ENCODE measurements around the gene DEDD.

DEDD gene

GRCh38 chr1:161162052-161162451 lies 29.6 kb upstream of the DEDD start:
- WGBS, result 85% methylated on average over 6 of the region's 7 CpGs

GRCh38 chr1:161161652-161162051 lies 29.2 kb upstream of the DEDD start:
- Histone ChIP-seq H3K9ac (ENCODE audit: low read depth, low read length) (no peak overlapping the region), H3K27ac (ENCODE audit: low read depth, low read length) (no peak overlapping the region), H3K36me3 (ENCODE audit: insufficient read depth, low read length) (peaks cover 53% of the 10 kb centered on the region), H3K4me1 (ENCODE audit: insufficient read depth, low read length) (peaks cover 14% of the 10 kb centered on the region), H3K27me3 (ENCODE audit: insufficient read depth, low read length) (no peaks in the 10 kb centered on the region), H3K9me3 (ENCODE audit: insufficient read depth, low read depth, low read length) (no peaks in the 10 kb centered on the region), H3K4me3 (ENCODE audit: low read length) (no peak overlapping the region)
- WGBS, result 90% methylated on average over 5 of the region's 5 CpGs

More at GRCh38 chr1:161162052-161162451, 29.6 kb upstream of the DEDD start:
- Histone ChIP-seq H3K27me3 (ENCODE audit: insufficient read depth, low read length) (no peaks in the 10 kb centered on the region), H3K4me3 (ENCODE audit: low read length) (no peak overlapping the region), H3K9ac (ENCODE audit: low read depth, low read length) (no peak overlapping the region), H3K9me3 (ENCODE audit: insufficient read depth, low read depth, low read length) (no peaks in the 10 kb centered on the region), H3K36me3 (ENCODE audit: insufficient read depth, low read length) (peaks cover 49% of the 10 kb centered on the region), H3K27ac (ENCODE audit: low read depth, low read length) (no peak overlapping the region), H3K4me1 (ENCODE audit: insufficient read depth, low read length) (peaks cover 14% of the 10 kb centered on the region)

- Histone ChIP-seq H3K4me3 (ENCODE audit: low read length) (peak overlapping the region; percentile 75), H3K9ac (ENCODE audit: low read depth, low read length) (no peak overlapping the region), H3K27me3 (ENCODE audit: insufficient read depth, low read length) (no peaks in the 10 kb centered on the region), H3K4me1 (ENCODE audit: insufficient read depth, low read length) (peaks cover 14% of the 10 kb centered on the region), H3K27ac (ENCODE audit: low read depth, low read length) (no peak overlapping the region), H3K9me3 (ENCODE audit: insufficient read depth, low read depth, low read length) (no peaks in the 10 kb centered on the region), H3K36me3 (ENCODE audit: insufficient read depth, low read length) (peaks cover 53% of the 10 kb centered on the region)
- WGBS, result 94% methylated on average over 22 of the region's 22 CpGs
Measured at GRCh38 chr1:161160671-161161145, 28.2 kb upstream of the DEDD start.

- H3K4me3 ChIP-seq (ENCODE audit: low read length), result peak overlapping the region; percentile 75
- H3K27me3 ChIP-seq (ENCODE audit: insufficient read depth, low read length), result no peaks in the 10 kb centered on the region
- H3K9ac ChIP-seq (ENCODE audit: low read depth, low read length), result peak overlapping the region; percentile 84
- WGBS, result 19% methylated on average over 11 of the region's 11 CpGs
- H3K36me3 ChIP-seq (ENCODE audit: insufficient read depth, low read length), result peaks cover 51% of the 10 kb centered on the region
- H3K9me3 ChIP-seq (ENCODE audit: insufficient read depth, low read depth, low read length), result no peaks in the 10 kb centered on the region
- peak overlapping the region; percentile 80 for H3K27ac ChIP-seq (ENCODE audit: low read depth, low read length)
- H3K4me1 ChIP-seq (ENCODE audit: insufficient read depth, low read length), result peaks cover 10% of the 10 kb centered on the region; the same call in 1 of the 2 replicates
Measured at GRCh38 chr1:161159913-161160243, 27.4 kb upstream of the DEDD start.

- 2% methylated on average over 60 of the region's 60 CpGs for WGBS
- no peaks in the 10 kb centered on the region for H3K27me3 ChIP-seq (ENCODE audit: insufficient read depth, low read length)
- peak within 1 kb of the TSS; percentile 84 for H3K9ac ChIP-seq (ENCODE audit: low read depth, low read length)
- peaks cover 10% of the 10 kb centered on the region; the same call in 1 of the 2 replicates for H3K4me1 ChIP-seq (ENCODE audit: insufficient read depth, low read length)
- H3K36me3 ChIP-seq (ENCODE audit: insufficient read depth, low read length), result peaks cover 45% of the 10 kb centered on the region
- no peaks in the 10 kb centered on the region for H3K9me3 ChIP-seq (ENCODE audit: insufficient read depth, low read depth, low read length)
- peak within 1 kb of the TSS; percentile 80 for H3K27ac ChIP-seq (ENCODE audit: low read depth, low read length)
- H3K4me3 ChIP-seq (ENCODE audit: low read length), result peak within 1 kb of the TSS; percentile 75
Measured at GRCh38 chr1:161159087-161159912, 26.8 kb upstream of the DEDD start, which contains the start of gene USP21. Gene USP21 (plus strand): TSS chr1:161159500. CDS start chr1:161160641, 1,141 bp downstream.

GRCh38 chr1:161158316-161159010 lies 26.0 kb upstream of the DEDD start:
- H3K4me1 ChIP-seq (ENCODE audit: insufficient read depth, low read length), result peaks cover 10% of the 10 kb centered on the region; the same call in 1 of the 2 replicates
- H3K27ac ChIP-seq (ENCODE audit: low read depth, low read length), result no peak overlapping the region
- WGBS, result 89% methylated on average over 9 of the region's 9 CpGs
- H3K9ac ChIP-seq (ENCODE audit: low read depth, low read length), result peak overlapping the region; percentile 58
- H3K4me3 ChIP-seq (ENCODE audit: low read length), result peak overlapping the region; percentile 75
- H3K9me3 ChIP-seq (ENCODE audit: insufficient read depth, low read depth, low read length), result no peaks in the 10 kb centered on the region
- H3K36me3 ChIP-seq (ENCODE audit: insufficient read depth, low read length), result peaks cover 41% of the 10 kb centered on the region
- no peaks in the 10 kb centered on the region for H3K27me3 ChIP-seq (ENCODE audit: insufficient read depth, low read length)

GRCh38 chr1:161157867-161158266 lies 25.4 kb upstream of the DEDD start:
- peaks cover 37% of the 10 kb centered on the region for H3K36me3 ChIP-seq (ENCODE audit: insufficient read depth, low read length)
- H3K9me3 ChIP-seq (ENCODE audit: insufficient read depth, low read depth, low read length), result no peaks in the 10 kb centered on the region
- no peak overlapping the region for H3K27ac ChIP-seq (ENCODE audit: low read depth, low read length)
- H3K4me3 ChIP-seq (ENCODE audit: low read length), result no peak overlapping the region
- 95% methylated on average over 1 of the region's 1 CpG for WGBS
- peaks cover 10% of the 10 kb centered on the region; the same call in 1 of the 2 replicates for H3K4me1 ChIP-seq (ENCODE audit: insufficient read depth, low read length)
- no peaks in the 10 kb centered on the region for H3K27me3 ChIP-seq (ENCODE audit: insufficient read depth, low read length)
- H3K9ac ChIP-seq (ENCODE audit: low read depth, low read length), result no peak overlapping the region

- H3K4me3 ChIP-seq (ENCODE audit: low read length), result peak within 1 kb of the TSS; percentile 68
- H3K27me3 ChIP-seq (ENCODE audit: insufficient read depth, low read length), result no peaks in the 10 kb centered on the region
- no peaks in the 10 kb centered on the region for H3K9me3 ChIP-seq (ENCODE audit: insufficient read depth, low read depth, low read length)
- peak within 1 kb of the TSS; percentile 92 for H3K9ac ChIP-seq (ENCODE audit: low read depth, low read length)
- peaks cover 4% of the 10 kb centered on the region; the same call in 1 of the 2 replicates for H3K4me1 ChIP-seq (ENCODE audit: insufficient read depth, low read length)
- WGBS, result 1% methylated on average over 33 of the region's 33 CpGs
- peak within 1 kb of the TSS; percentile 84 for H3K27ac ChIP-seq (ENCODE audit: low read depth, low read length)
- peaks cover 19% of the 10 kb centered on the region for H3K36me3 ChIP-seq (ENCODE audit: insufficient read depth, low read length)
Measured at GRCh38 chr1:161153682-161154337, 21.3 kb upstream of the DEDD start, which contains the start of gene UFC1. Gene UFC1 (plus strand): TSS chr1:161153978. CDS start chr1:161153998, 20 bp downstream.

GRCh38 chr1:161153176-161153575 lies 20.7 kb upstream of the DEDD start:
- peak overlapping the region; percentile 68 for H3K4me3 ChIP-seq (ENCODE audit: low read length)

GRCh38 chr1:161145832-161146231 lies 13.4 kb upstream of the DEDD start:
- Histone ChIP-seq H3K4me3 (ENCODE audit: low read length) (no peak overlapping the region), H3K27me3 (ENCODE audit: insufficient read depth, low read length) (no peaks in the 10 kb centered on the region), H3K9ac (ENCODE audit: low read depth, low read length) (no peak overlapping the region), H3K27ac (ENCODE audit: low read depth, low read length) (no peak overlapping the region), H3K4me1 (ENCODE audit: insufficient read depth, low read length) (no peaks in the 10 kb centered on the region), H3K36me3 (ENCODE audit: insufficient read depth, low read length) (no peaks in the 10 kb centered on the region), H3K9me3 (ENCODE audit: insufficient read depth, low read depth, low read length) (no peaks in the 10 kb centered on the region)
- 94% methylated on average over 3 of the region's 3 CpGs for WGBS

More at GRCh38 chr1:161153176-161153575, 20.7 kb upstream of the DEDD start:
- peak overlapping the region; percentile 60; the same call in 1 of the 2 replicates for H3K27ac ChIP-seq (ENCODE audit: low read depth, low read length)
- H3K27me3 ChIP-seq (ENCODE audit: insufficient read depth, low read length), result no peaks in the 10 kb centered on the region
- no peaks in the 10 kb centered on the region for H3K4me1 ChIP-seq (ENCODE audit: insufficient read depth, low read length)
- H3K9ac ChIP-seq (ENCODE audit: low read depth, low read length), result peak overlapping the region; percentile 92; the same call in 1 of the 2 replicates
- 36% methylated on average over 8 of the region's 9 CpGs for WGBS
- H3K36me3 ChIP-seq (ENCODE audit: insufficient read depth, low read length), result peaks cover 15% of the 10 kb centered on the region
- no peaks in the 10 kb centered on the region for H3K9me3 ChIP-seq (ENCODE audit: insufficient read depth, low read depth, low read length)
